ENCODE data around the gene RAD17.
"Not testable (repeated sequence)": the region's sequence is repeated elsewhere in the genome, so short reads cannot be mapped to it uniquely, and the experiment has no call there.

RAD17 gene, protein sequence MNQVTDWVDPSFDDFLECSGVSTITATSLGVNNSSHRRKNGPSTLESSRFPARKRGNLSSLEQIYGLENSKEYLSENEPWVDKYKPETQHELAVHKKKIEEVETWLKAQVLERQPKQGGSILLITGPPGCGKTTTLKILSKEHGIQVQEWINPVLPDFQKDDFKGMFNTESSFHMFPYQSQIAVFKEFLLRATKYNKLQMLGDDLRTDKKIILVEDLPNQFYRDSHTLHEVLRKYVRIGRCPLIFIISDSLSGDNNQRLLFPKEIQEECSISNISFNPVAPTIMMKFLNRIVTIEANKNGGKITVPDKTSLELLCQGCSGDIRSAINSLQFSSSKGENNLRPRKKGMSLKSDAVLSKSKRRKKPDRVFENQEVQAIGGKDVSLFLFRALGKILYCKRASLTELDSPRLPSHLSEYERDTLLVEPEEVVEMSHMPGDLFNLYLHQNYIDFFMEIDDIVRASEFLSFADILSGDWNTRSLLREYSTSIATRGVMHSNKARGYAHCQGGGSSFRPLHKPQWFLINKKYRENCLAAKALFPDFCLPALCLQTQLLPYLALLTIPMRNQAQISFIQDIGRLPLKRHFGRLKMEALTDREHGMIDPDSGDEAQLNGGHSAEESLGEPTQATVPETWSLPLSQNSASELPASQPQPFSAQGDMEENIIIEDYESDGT

DNA sequence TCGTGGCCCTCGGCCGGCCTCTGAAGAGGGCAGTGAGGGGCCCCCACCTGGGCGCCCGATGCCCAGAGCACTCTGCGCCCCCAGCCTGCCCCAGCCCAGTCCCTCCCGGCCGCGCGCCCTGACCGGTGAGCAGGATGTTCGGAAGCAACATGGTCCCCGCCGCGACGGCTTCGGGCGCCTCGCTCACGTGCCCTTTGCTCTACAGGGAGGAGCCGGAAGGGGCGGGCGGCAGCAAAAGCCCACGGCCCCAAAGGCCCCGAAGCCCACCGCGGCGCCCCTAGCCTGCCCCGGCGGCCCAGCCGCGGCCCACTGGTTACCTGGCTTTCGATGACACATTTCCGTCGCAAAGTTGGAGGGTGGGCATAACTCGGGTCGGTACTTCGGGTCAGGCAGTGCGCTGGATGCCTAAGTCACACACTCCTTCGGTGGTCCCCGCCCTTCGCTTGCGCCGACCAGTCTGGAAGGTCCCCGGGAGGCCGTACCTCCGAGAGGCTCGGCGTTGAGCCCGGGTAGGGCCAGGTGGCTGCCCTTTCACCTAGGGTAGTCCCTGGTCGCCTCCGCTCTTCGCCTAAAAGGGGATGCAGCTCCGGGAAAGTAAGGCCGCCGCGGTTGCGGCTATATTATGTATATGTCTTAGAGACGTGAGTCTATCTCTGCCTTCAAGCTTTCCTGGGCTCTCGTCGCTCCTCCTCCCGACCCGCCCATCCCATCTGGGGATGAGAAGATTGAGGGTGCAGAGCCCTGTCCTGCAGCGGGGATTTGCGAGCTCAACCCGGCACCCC is at the start of gene RAD17, which contains the start of the genes AK6 and TAF9:
Gene RAD17, plus strand, starts transcription at position 479 of the 782 bp plus-strand sequence. CDS start 2,391 bp downstream, outside the sequence.
Gene AK6, minus strand, starts transcription at position 181 of the 782 bp plus-strand sequence. Its CDS starts 30 bp downstream, at position 151.
Gene TAF9, minus strand, starts transcription at position 181 of the 782 bp plus-strand sequence. CDS start 3,783 bp downstream, outside the sequence.
- H3K4me3 ChIP-seq (ENCODE audit: low read length), result peak within 1 kb of the TSS; percentile 95
- no peak for TF ChIP-seq ZNF274 (IDR thresholded peaks at IDR 0.05; ENCODE audit: low read depth, low read length)

DNA sequence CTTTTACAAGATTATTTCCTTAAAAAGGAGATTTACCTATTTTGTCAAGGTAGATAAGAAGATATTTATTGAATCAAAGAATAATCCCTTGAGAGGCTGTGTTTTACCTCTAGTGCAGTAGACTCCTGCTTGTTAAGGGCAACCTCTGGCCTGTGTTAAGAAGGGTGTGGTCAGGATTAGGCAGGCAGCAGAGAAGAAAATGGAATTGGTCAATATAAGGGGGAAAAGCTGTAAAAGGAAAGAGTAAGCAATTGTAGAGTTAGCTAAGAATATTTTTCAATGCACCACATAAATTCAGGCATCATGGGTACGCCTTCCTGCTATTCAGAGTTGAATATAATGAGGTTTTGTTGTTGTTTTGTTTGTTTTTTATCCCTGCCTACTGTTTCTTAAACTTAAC is 43.3 kb upstream of the RAD17 start:
- H3K4me3 ChIP-seq (ENCODE audit: low read length), result no peak overlapping the region
- TF ChIP-seq ZNF274 (IDR thresholded peaks at IDR 0.05; ENCODE audit: low read depth, low read length), result no peak

DNA sequence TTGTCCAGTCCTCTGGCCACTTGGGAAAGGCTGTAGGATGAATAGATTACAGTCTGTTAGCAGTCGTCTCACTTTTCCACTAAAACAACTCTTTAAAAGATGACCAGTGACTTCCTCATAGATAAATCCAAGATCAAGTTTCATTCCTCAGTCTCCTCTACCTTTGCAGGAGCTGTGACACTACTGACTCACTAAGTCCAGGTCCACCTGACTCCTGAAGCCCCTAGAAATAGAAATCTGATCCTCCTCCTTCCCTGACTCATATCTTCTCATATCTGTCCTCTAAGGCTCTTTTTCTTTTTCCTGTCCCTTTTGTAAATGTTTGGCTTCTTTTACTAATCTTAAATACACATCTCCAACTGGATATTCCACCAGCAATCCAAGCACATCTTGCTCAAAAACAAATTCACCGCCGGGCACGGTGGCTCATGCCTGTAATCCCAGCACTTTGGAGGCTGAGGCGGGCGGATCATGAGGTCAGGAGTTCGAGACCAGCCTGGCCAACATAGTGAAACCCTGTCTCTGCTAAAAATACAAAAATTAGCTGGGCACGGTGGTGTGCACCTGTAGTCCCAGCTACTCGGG is 39.6 kb upstream of the RAD17 start:
- no peak overlapping the region for H3K4me3 ChIP-seq (ENCODE audit: low read length)
- TF ChIP-seq ZNF274 (IDR thresholded peaks at IDR 0.05; ENCODE audit: low read depth, low read length), result no peak

DNA sequence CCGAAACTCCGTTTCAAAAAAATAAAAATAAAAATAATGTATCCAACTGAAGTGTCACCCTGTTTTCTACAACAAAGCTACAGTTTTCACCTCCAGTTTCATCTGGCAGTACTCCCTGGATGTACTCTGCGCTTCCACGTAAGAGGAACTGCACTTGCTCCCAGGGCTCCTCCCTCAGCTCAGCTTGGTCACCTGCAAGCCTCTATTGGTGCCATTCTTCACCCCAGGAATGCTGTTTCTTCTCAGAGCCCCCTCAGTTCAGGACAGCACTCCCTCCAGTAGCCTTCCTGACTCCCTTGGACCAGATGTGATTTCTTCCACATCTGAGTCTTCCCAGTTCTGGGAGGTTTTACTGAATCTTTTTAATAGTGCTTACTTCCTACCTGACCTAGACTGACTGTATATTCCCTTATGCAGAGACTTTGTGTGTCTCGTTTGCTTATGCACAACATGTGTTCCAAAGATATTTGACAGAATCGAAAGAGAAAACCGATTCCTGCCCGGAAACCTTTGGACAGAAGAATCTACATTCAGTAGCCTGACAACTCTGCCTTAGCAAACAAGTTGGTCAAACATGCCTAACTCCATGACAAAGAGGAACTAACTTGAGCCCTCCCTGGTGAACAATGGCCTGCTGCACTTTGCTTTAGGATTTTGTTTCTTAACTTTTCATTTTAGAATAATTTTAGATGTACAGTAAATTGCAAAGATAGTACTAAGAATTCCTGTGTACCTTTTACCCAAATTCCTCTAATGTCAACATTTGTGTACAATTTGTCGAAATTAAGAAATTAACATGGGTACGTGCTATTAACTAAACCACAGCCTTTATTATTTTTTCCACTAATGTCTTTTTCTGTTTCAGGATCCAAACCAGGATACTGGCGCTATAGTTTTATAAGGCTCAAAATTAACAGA is 37.8 kb upstream of the RAD17 start:
- no peak for TF ChIP-seq ZNF274 (IDR thresholded peaks at IDR 0.05; ENCODE audit: low read depth, low read length)
- peak overlapping the region; percentile 94 for H3K4me3 ChIP-seq (ENCODE audit: low read length)

DNA sequence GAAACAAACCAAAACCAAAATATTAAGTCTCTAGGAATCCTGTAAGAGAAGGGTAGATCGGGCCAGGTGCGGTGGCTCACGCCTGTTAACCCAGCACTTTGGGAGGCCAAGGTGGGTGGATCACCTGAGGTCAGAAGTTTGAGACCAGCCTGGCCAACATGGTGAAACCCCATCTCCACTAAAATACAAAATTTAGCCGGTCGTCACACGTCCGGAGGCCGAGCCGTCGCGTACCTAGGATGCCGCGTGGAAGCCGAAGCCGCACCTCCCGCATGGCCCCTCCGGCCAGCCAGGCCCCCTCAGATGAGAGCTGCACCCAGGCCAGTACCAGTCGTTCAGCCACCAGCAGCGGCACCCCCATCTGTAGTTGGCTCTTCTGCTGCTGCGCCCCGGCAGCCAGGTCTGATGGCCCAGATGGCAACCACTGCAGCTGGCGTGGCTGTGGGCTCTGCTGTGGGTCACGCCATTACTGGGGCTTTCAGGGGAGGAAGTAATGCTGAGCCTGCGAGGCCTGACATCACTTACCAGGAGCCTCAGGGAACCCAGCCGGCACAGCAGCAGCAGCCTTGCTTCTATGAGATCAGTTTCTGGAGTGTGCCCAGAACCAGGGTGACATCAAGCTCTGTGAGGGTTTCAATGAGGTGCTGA is 35.8 kb upstream of the RAD17 start:
- H3K4me3 ChIP-seq (ENCODE audit: low read length), result not testable (repeated sequence)

DNA sequence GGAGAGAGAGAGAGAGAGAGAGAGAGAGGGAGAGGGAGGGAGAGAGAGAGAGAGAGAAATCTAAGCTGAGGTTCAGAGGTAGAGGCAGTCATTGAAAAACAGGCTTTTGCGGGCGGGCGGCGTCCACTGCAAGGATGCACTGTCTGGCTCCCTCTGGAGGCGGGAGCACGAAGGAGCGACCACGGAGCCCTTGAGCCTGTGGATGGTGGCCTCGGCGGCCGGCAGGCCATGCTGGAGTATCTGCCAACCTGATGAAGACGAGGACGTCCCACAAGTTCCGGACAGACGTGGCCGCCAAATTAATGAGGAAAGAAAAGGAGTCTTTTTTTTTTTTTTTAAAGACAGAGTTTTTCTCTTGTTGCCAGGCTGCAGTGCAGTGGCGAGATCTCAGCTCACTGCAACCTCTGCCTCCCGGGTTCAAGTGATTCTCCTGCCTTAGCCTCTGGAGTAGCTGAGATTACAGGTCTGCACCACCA is 34.8 kb upstream of the RAD17 start:
- no peak overlapping the region for H3K4me3 ChIP-seq (ENCODE audit: low read length)
- no peak for TF ChIP-seq ZNF274 (IDR thresholded peaks at IDR 0.05; ENCODE audit: low read depth, low read length)

DNA sequence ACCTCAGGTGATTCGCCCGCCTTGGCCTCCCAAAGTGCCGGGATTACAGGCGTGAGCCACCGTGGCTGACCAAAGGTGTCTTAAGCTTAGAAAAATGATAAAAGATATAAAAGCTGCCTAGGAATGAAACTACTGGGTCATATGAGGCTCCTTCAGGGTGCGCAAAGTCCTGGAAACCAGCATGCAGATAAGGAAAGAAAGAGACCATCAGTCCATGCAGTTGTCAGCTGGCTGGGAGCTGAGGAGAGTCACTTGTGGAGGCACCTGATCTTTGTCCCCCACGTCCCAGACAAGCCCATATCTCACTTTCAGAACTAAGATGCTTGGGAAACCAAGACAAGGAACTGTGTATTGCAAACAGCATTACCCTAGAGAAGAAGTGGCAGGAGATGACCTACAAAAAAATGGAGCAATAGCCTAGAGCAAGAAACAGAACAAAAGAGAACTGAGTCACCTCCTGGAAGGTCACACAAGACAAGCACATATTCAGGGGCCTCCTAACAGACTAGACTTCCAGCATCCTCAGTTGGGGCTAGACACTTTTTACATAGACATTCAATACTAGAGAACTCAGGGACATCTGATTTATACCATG is 34.2 kb upstream of the RAD17 start:
- no peak for TF ChIP-seq ZNF274 (IDR thresholded peaks at IDR 0.05; ENCODE audit: low read depth, low read length)
- H3K4me3 ChIP-seq (ENCODE audit: low read length), result no peak overlapping the region

DNA sequence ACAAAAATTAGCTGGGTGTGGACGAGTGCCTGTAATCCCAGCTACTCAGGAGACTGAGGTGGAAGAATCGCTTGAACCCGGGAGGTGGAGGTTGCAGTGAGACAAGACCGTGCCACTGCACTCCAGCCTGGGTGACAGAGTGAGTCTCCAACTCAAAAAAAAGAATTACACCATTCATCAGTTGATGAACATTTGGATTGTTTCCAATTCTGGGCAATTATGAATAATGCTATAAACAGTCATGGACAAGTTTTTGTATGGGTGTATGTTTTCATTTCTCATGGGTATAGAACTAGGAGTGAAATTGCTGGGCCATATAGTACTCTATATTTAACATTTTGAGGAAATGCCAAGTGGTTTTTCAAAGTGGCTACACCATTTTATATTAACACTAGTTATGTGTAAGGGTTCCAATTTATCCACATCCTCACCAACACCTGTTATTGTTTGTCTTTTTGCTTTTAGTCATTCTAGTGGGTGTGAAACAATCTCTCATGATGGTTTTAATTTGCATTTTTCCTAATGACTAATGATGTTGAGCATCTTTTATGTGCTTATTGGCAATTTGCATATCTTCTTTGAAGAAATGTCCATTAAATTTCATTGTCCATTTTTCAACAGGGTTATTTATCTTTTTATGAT is 28.0 kb upstream of the RAD17 start:
- no peak overlapping the region for H3K4me3 ChIP-seq (ENCODE audit: low read length)
- TF ChIP-seq ZNF274 (IDR thresholded peaks at IDR 0.05; ENCODE audit: low read depth, low read length), result no peak

DNA sequence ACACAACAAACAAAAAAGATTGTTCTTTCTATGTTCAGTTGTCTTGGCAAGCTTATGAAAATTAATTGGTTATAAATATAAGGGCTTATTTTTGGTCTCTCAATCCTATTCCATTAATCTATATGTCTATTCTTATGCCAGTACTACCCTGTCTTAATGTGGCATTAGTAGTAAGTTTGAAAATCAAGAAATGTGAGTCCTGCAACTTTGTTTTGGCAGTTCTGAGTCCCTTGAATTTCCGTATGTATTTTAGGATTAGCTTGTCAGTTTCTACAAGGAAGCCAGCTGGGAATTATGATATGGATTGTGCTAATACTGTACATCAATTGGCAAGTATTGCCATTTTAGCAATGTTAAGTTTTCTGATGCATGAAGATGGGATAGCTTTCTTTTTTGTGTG is 26.5 kb upstream of the RAD17 start:
- H3K4me3 ChIP-seq (ENCODE audit: low read length), result no peak overlapping the region
- TF ChIP-seq ZNF274 (IDR thresholded peaks at IDR 0.05; ENCODE audit: low read depth, low read length), result no peak

DNA sequence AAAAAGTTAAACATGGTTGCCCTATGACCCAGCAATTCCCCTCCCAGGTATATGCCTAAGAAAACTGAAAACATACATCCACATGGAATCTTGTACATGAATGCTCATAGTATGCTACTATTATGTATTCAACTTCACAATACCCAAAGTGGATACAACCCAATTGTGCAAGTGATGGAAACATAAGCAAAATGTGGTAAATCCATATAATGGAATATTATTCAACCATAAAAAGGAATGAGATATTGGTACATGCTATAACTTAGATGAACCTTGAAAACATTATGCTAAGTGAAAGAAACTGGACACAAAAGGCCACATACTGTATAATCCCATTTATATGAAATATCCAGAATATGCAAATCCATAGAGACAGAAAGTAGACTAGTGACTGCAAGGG is 19.0 kb upstream of the RAD17 start:
- H3K4me3 ChIP-seq (ENCODE audit: low read length), result no peak overlapping the region
- TF ChIP-seq ZNF274 (IDR thresholded peaks at IDR 0.05; ENCODE audit: low read depth, low read length), result no peak

DNA sequence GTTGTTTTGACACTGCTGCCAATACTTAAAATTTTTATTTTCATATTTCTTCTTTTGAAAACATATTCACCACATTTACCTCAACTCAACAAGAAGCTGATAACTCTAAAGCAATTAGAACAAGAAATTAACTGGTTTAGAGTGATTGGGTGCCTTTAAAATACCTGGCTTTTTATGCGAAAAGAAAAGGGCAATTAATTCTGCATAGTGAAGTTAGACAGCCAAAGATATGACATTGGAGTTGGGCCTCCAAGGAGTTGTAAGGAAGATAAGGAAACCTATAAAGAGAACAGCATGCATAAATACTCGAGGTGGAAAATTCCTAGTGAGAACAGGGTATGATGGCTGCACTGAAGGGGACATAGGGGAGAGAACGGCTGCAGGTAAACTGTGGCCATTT is 9.9 kb upstream of the RAD17 start:
- no peak for TF ChIP-seq ZNF274 (IDR thresholded peaks at IDR 0.05; ENCODE audit: low read depth, low read length)

DNA sequence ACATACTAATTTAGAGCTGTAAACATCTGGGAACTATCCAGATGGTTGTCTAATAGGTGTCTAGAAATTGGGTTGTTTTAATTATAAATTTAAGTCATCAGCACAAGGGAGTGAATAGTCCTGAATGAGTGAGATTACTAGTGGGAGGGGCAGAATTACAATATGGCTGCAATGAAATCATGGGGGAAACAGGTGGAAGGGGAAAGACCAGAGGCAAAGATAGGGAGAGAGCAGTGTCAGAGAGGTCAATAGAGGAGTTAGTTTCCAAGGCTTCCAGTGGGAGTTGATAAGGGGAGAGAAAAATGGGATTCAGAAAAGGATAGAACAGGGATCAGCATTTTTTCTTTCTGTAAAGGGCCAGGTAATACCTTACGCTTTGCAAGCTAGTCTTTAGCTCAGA is 9.2 kb upstream of the RAD17 start:
- H3K4me3 ChIP-seq (ENCODE audit: low read length), result no peak overlapping the region
- TF ChIP-seq ZNF274 (IDR thresholded peaks at IDR 0.05; ENCODE audit: low read depth, low read length), result no peak

More for the DNA sequence above, 9.9 kb upstream of the RAD17 start:
- H3K4me3 ChIP-seq (ENCODE audit: low read length), result no peak overlapping the region
